Stimulated activated CD8-positive, alpha-beta memory T cell treated with anti-CD3 and anti-CD28 coated beads, Interleukin-7, amount 100 ng/mL, for 1 hour (primary cell): ENCODE measurements around the gene SRA1.
A peak's percentile ranks its signal among the peaks of the same experiment; 100 is the strongest.
"Not testable (repeated sequence)": the region's sequence is repeated elsewhere in the genome, so short reads cannot be mapped to it uniquely, and the experiment has no call there.

Source experiments
- DNase-seq, 2 donors: peaks; one replicate each; pipeline ENCODE4 v3.0.0-alpha.2; 2020; ENCODE audit warnings: low read depth in 2 of 2

SRA1 gene

DNA sequence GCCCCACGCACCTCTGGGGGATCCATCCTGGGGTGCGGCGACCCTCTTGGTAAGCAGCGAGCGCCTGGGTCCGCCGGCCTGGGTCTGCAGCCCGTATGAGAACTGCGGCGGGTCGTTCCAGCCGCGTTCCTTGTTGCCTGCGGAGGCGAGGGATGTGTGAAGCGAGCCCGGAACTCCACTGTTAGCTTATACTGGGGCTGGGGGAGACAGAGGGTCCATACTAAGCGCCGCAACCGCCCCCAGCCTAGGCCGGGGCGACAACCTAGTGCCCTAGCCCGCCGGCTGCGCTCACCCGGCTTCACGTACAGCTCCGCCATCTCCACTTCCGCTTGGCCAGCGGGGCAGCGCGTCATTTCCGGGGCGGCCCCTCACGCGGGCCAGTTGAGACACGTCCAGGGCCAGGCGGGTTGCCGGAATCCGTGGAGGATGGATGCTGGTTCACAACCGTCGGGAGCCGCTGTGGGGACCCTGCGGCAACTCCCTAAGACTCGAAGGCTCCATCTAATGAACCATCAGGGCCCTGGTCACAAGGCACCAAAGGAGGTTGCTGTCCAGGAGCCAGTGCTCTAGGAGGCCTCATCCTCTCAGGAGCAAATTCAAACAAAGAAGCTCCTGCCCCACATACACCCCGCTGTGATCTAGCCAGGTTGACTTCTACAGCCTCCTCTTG is at the start of gene SRA1:
Gene SRA1, minus strand, starts transcription at position 338 of the 670 bp plus-strand sequence. Its CDS starts 21 bp downstream, at position 317.
- peak; percentile 68 to 71 for DNase-seq

DNA sequence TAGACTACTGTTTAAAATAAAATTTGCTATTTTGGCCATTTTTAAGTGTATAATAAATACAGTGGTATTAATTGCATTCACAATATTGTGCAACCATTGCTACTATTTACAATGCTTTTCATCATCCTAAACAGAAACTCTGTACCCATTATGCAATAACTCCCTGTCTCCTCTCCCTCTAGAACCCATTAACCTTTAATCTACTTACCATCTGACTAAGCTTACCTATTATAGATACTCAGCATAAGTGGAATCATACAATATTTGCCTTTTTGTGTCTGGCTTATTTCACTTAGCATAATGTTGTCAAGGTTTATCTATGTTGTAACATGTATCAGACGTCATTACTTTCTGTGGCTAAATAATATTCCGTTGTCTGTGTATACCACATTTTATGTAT is 49.8 kb upstream of the SRA1 start:
- DNase-seq: no peak

DNA sequence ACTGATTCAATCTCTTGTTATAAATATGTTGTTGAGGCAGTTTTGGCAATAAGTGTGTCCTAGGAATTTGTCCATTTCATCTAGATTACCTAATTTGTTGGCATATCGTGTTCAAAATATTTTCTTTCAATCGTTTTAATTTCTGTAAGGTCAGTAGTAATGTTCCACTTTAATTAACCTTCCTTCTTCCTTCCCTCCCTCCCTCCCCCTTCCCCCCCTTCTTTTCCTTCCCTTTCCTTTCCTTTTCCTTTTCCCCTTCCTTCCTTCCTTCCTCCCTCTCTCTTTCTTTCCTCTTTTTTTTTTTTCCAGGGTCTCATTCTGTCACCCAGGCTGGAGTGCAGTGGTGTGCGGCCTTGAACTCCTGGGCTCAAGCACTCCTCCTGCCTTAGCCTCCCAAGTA is 48.6 kb upstream of the SRA1 start:
- no peak for DNase-seq

DNA sequence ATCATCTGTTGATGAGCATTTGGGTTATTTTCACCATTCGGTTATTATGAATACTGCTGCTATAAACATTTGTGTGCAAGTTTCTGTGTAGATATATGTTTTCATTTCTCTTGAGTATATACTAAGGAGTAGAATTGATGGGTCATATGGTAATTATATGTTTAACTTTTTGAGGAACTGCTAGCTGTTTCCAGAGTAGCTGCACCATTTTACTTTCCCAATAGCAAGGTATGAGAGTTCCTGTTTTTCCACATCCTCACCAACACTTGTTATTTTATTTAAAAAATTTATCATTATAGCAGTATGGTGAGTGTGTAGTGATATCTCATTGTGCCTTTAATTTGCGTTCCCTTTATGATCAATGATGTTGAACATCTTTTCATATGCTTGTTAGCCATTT is 46.5 kb upstream of the SRA1 start:
- DNase-seq: no peak

DNA sequence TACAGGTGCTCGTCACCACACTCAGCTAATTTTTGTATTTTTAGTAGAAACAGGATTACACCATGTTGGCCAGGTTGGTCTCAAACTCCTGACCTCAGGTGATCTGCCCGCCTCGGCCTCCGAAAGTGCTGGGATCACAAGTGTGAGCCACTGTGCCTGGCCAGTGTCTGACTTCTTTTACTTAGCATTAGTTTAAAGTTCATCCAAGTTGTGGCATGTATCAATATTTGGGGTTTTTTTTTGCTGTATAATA is 46.1 kb upstream of the SRA1 start:
- not testable (repeated sequence) for DNase-seq

DNA sequence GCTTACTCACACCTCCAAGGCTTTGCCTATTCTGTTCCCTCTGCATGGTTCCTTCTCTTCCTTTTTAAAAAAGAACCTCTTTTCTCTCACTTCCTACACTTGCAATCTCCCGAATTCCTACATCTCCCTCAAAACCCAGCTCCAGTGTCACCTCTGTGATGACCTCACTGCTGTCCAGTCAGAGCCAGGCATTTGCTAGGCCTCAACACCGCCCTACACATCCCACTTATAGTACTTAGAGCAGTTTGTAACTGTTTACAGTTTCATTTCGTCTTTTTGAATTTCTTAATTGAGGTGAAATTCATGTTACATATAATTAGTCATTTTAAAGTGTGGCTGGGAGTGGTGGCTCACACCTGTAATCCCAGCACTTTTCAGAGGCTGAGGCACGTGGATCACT is 44.9 kb upstream of the SRA1 start:
- DNase-seq: no peak

DNA sequence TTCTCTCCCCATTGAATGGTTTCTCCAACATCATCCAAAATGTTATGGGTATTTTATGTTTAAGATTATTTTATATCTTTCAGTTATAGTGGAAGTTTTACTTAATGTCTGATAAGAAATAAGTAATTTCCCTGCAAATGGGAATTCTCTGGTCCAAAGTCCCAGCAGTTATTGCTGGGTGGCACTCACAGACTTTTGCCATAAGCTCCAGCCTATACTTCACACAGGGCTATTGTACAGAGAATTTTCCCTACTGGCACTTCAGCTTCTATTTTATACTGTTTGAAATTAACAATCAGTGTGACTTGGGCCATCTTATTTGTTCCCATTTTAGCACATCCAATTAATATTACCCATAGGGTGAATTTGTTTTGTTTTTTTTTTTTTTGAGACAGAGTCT is 42.8 kb upstream of the SRA1 start:
- no peak for DNase-seq

DNA sequence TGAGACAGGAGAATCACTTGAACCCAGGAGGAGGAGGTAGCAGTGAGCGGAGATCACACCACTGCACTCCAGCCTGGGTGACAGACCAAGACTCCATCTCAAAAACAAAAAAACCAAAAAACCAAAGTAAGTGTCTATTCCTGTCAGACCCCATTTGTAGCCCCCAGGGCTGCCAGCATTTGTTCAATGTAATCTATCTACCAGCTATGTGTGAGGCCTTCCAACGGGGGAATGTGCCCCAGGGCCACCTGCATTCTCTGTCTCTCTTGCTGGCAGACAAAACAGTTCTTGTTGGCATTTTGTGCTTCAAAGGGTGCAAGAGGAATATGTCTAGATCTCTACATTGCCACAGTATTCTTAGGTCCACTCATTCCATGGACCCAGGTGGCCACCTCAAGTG is 41.6 kb upstream of the SRA1 start:
- DNase-seq: no peak

DNA sequence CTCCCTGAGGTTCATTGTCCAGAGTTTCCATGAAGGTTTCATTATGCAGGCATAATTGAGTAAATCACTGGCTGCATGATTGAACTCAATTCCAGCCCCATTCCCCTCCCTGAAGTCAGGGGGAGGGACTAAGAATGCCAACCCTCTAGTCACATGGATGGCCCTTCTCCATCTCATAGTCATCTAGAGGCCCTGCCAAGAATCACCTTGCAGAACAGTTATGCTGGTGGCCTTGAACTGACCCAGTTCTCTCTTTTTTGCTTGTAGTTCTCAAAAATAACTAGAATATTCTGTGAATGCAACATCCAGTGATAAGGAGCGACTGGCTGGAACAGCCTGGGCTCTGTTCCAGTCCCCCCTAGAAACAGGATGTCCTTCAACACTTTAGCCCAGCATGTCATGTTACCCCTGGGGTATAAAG is 39.1 kb upstream of the SRA1 start:
- DNase-seq: no peak

DNA sequence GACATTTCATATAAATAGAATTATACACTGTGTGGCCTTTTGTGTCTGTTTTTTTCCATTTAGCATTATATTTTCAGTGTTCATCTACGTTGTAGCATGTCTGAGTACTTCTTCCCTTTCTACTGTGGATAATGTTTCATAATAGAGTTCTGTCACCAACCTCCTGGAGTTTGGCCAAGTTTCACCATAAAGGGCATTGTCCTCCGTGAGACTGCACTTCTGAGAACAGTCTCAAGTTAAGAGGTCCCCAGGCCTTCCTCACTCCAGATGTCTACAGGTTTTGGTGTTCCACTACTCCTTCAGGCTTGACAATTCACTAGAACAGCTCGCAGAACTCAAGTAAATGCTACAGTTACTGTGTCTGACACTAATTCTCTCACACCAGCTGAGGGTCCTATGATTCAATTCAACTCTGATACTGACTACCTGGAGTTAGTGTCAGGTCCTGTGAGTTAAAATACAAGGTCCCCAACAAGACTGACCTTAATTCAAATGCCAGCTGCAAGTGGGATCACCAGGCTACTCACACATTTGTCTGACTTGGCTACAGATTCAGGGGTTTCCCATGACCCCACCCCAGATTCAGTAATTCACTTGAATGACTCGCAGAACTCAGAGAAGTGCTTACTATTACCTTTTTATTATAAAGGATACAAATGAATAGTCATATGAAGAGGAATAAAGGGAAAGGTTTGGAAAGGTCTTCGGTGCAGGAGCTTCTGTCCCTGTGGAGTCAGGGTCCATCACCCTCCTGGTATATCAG is 38.4 kb upstream of the SRA1 start:
- no peak for DNase-seq

DNA sequence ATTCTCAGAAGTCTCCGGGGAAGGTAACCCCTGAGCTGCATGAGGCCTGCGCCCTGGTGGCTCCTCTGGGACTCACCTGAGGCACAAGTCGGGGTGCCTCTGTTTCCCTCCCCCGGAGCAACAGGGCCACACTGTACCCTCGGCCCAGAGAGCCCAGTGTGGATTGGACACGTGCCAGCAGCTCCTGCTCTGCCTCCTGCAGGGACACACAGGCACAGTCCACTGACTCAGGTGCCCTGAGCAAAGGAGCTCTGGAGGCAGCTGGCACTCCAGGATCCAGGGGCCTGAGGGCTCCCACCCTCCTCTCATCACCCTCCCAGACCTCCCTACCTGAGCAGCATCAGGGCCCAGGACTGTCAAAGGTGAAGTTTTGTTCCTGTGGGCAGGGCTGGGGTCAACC is 36.9 kb upstream of the SRA1 start:
- no peak for DNase-seq

DNA sequence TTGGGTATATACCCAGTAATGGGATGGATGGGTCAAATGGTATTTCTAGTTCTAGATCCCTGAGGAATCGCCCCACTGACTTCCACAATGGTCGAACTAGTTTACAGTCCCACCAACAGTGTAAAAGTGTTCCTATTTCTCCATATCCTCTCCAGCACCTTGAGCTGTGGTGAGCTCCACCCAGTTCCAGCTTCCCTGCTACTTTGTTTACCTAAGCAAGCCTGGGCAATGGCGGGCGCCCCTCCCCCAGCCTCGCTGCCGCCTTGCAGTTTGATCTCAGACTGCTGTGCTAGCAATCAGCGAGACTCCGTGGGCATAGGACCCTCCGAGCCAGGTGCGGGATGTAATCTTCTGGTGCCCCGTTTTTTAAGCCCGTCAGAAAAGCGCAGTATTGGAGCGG is 35.8 kb upstream of the SRA1 start:
- DNase-seq: not testable (repeated sequence)

DNA sequence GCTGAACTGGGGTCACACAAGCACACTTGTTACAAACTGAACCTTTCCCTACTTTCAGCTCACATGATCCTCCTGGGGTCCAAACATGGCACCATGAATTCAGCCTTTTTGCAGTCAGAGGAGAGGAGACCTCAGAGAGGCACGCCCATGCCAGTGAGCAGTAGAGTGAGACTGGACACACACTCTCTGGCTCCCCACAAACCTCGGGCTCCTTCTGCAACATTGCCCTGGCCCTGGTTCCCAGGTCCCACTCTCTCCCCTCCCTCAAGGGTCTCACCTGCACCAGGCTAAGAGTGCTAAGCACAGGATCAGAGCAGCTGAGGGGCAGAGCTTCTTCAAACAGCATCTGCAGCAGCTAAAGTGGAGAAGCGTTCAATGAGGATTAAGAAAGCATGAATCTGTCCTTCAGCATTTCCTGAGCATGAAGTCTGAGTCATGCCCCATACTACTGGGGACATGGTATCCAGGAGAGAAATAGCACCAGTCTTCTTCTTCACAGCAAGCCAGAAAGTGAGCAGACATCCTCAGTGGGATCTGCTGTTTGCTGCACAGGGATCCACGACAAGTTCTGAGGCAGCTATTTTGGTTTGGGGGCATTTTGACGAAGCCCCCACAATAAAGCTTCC is 34.6 kb upstream of the SRA1 start:
- DNase-seq: no peak

DNA sequence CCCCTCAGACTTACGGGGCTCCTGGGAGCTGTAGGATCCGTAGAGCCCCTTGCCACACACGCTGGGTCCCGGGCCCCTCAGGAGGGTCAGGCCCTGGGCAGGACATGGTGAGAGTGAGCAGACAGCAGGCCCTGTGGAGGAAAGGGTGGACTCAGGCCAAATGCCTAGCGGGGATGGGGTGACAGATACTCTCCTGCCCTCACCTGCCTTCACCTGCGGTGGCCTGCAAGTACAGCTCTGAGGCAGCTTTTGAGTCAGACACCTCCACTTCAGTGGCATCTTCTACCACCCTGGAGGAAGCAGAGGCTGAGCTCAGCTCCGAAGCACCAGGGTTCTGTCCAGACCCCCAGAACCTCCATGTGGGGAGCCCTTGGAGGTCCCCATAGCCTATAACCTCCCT is 33.6 kb upstream of the SRA1 start:
- no peak for DNase-seq

DNA sequence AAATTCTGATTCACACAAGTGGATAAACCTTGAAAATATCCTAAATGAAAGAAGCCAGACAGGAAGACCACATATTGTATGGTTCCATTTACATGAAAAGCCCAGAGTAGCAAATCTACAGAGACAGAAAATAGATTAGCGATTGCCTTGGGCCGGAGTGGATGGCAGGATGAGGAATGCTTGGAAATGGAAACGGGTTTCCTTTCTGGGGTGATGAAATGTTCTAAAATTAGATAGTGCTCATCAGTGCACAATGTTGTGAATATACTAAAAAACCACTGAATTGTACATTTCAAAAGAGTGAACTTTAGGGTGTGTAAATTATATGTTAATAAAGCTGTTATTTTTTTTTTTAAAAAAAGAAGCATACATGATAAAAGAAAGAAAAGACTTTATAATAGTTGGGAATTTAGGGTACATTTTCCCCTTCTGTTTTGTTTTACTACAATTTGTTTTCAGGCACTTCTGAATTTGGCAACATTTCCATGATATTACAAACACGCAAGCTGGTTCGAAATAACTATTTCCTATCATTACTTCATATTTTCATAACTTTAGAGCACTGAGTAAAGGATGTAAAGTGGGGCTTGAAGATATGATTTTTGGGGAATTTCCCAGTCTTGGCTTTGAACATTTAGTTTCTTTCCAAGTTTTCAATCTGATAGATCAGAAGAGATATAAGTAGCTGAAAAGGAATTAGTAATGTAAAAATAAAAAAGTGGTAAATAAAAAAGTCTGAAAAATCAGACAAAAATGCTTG is 31.2 kb upstream of the SRA1 start:
- no peak for DNase-seq

DNA sequence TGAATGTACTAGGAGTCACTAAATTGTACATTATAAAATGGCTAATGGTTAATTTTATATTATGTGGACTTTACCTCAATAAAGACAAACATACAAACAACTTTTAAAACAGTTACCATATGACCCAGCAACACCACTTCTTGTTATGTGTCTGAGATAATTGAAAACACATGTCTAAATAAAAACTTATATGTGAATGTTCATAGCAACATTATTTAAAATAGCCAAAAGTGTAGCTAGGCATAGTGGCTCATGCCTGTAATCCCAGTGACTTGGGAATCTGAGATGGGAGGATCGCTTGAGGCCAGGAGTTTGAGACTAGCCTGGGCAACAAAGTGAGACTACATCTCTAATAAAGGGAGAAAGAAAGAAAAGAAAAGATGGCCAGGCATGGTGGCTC is 30.2 kb upstream of the SRA1 start:
- DNase-seq: no peak

DNA sequence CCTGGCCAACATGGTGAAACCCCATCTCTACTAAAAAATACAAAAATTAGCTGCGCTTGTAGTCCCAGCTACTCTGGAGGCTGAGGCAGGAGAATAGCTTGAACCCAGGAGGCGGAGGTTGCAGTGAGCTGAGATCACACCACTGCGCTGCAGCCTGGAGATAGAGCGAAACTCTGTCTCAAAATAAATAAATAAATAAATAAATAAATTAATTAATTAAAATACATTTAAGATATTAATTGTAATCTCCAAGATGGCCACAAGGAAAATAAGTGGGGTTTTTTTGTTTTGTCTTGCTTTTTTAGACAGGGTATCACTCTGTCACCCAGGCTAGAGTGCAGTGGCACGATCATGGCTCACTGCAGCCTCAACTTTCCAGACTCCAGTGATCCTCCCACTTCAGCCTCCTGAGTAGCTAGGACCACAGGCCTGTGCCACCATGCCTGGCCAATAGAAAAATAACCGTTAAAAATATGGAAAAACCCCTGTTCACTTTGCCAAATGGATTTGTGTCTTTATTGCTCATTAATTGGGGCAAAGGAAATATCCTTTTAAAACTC is 22.0 kb upstream of the SRA1 start:
- DNase-seq: not testable (repeated sequence)

DNA sequence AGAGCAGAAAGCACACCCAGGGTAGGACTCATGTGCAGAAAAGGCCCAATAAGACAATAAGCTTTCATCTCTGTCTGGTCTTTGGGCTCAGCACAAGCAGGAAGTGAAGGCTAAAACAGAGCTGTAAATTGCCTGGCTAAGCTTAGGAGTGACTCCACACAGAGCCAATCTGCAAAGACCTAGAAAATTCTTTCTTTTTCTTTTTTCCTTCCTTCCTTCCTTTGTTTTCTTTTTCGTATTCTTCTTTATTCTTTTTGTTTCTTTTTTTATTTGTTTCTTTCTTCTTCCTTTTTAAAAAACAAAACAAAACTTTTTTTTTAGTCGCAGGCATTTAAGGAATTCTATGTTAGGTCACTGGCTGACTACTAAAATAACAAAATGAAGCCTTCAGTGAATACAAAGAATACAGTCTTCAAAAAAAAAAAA is 19.5 kb upstream of the SRA1 start:
- no peak for DNase-seq

DNA sequence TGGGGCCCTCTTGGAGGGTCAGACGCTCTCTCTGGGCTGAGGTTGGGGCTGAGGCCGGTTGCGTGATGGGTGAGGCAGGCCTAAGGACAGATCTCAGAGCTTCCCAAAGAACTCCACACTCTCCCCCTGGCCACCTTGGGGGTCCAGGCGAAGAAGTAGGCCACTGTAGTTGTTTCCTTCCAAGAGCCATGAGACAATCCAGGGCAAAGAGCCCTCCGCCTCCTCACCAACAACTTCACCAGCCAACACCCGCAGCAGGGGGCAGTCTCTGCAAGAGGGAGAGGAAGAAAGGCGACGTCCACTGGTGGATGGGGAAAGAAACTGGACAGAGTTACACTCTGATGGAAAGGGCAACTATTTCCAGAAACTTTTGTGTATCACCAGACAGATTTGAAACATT is 18.0 kb upstream of the SRA1 start:
- no peak for DNase-seq

DNA sequence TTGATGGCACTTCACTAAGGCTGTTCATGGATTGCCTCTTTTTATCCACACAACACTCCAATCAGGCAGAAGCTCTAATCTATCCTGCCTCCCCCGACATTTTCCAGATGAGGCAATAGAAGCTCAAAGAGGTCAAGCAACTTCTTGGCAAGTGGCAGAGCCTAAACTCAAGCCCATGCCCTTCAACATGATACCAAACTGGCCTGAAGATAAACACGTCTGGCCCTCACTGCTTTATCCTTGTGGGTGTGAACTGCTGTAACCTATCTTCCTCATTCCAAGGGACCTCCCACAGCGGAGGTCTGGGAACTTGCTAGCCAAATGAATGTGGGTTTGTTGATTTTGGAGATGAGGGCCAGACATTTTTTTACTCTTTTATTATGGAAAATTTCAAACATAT is 16.9 kb upstream of the SRA1 start:
- no peak for DNase-seq

DNA sequence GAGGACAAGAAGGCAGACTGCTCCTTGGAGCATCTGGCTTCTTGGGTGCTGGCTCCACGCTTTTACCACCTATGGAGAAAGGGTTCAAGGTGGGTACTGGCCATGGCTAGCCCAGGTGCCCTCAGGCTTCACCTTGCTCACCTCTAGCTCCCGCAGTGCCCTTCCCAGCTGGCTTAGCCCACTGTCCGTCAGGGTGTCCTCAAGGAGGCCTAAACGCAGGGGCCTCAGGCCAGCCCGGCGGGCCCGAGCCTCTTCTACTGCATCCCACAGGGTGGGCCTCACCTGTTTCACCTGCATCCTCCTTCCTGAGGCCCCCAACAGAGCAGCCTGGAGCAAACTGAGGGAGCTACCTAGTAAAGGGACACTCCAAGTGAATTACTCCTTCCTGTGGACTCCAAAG is 16.4 kb upstream of the SRA1 start:
- DNase-seq: no peak

DNA sequence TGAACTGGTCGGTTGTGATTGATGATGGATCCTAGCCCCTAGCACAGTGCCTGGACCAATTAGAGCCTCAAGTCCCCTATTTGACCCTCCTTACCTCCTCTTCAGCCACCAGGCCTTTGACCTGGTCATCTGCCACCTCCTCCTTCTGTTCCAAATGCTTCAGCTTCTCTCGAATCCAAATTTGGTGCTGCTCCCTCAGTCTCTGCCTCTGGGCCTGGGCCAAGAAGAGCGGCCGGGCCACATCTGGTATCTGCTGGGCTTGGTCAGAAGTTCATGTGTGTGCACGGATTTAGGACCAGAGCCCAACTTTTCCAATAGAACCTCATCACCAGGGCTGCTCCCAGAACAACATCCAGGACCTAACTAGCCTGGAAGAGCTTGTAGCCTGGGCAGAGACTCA is 13.8 kb upstream of the SRA1 start:
- no peak for DNase-seq
